HepG2 (cell line): ENCODE measurements around the gene AFDN. TPM values are rescaled to one million over a fixed set of nuclear protein-coding genes. Genes with fewer than 3 reads are reported as not detected.
A peak's percentile ranks its signal among the peaks of the same experiment; 100 is the strongest.

Experiments used
- AGO1 ChIP-seq: fragments of 200-400 bp; formaldehyde crosslinking; IDR thresholded peaks from 2 replicates; pipeline ENCODE4 v1.6.1; 2017; ENCODE audit warnings: mild to moderate bottlenecking, low read depth, low read length, moderate library complexity; ENCODE audit not compliant: poor library complexity, severe bottlenecking
- CENPX ChIP-seq: sonication (generic); formaldehyde crosslinking; IDR thresholded peaks from 2 replicates; pipeline ENCODE4 v1.9.0; 2021; ENCODE audit warnings: mild to moderate bottlenecking, missing genetic modification reagents, moderate library complexity
- CHCHD3 ChIP-seq: sonication (generic); formaldehyde crosslinking; IDR thresholded peaks from 2 replicates; pipeline ENCODE4 v1.8.0; 2022; ENCODE audit warnings: mild to moderate bottlenecking, missing genetic modification reagents, moderate library complexity
- CHD4 ChIP-seq: fragments of 200-600 bp; sonication (generic); IDR thresholded peaks from 2 replicates; pipeline ENCODE4 v1.7.0; 2017; ENCODE audit warnings: mild to moderate bottlenecking, low read length, borderline replicate concordance
- DNMT1 ChIP-seq: sonication (generic); formaldehyde crosslinking; IDR thresholded peaks from 2 replicates; pipeline ENCODE4 v1.5.1; 2020; ENCODE audit warnings: mild to moderate bottlenecking, missing genetic modification reagents
- DPF2 ChIP-seq: sonication (generic); formaldehyde crosslinking; IDR thresholded peaks from 2 replicates; pipeline ENCODE4 v1.4.0; 2020; ENCODE audit warnings: mild to moderate bottlenecking, low read depth, missing genetic modification reagents, borderline replicate concordance
- ETV6 ChIP-seq: sonication (generic); formaldehyde crosslinking; conservative IDR thresholded peaks from 2 replicates; pipeline ENCODE4 v1.4.0; 2020; ENCODE audit warnings: missing genetic modification reagents
- HOXA3 ChIP-seq: sonication (generic); formaldehyde crosslinking; IDR thresholded peaks from 2 replicates; pipeline ENCODE4 v1.5.0; 2020; ENCODE audit warnings: missing genetic modification reagents
- JARID2 ChIP-seq: sonication (generic); formaldehyde crosslinking; IDR thresholded peaks from 2 replicates; pipeline ENCODE4 v1.8.1; 2023; ENCODE audit warnings: missing genetic modification reagents, inconsistent platforms; ENCODE audit not compliant: insufficient replicate concordance
- KLF12 ChIP-seq: sonication (generic); formaldehyde crosslinking; IDR thresholded peaks from 2 replicates; pipeline ENCODE4 v1.4.0; 2020; ENCODE audit warnings: missing genetic modification reagents, borderline replicate concordance
- PCBP1 ChIP-seq: fragments of 200-400 bp; formaldehyde crosslinking; IDR thresholded peaks from 2 replicates; pipeline ENCODE4 v1.6.1; 2017; ENCODE audit warnings: mild to moderate bottlenecking, low read depth, low read length, borderline replicate concordance
- PRMT3 ChIP-seq: sonication (generic); formaldehyde crosslinking; IDR thresholded peaks from 2 replicates; pipeline ENCODE4 v1.8.1; 2022; ENCODE audit warnings: low read depth, mild to moderate bottlenecking, moderate library complexity, missing genetic modification reagents, borderline replicate concordance
- RELA ChIP-seq: sonication (generic); formaldehyde crosslinking; IDR thresholded peaks from 2 replicates; pipeline ENCODE4 v1.4.0; 2020; ENCODE audit warnings: missing genetic modification reagents
- RORA ChIP-seq: sonication (generic); formaldehyde crosslinking; IDR thresholded peaks from 2 replicates; pipeline ENCODE4 v1.5.0; 2020; ENCODE audit warnings: mild to moderate bottlenecking, missing genetic modification reagents, moderate library complexity
- SMYD3 ChIP-seq: sonication (generic); formaldehyde crosslinking; IDR thresholded peaks from 2 replicates; pipeline ENCODE4 v1.8.1; 2023; ENCODE audit warnings: mild to moderate bottlenecking, missing genetic modification reagents
- SP1 ChIP-seq, 2 experiments: fragments of 450-650 bp in 1 of 2; sonication (generic) in 1 of 2; formaldehyde crosslinking in 1 of 2; IDR thresholded peaks; 2 replicates each; pipeline versions ENCODE4 v1.4.0 to v1.6.1; 2016 to 2020; ENCODE audit warnings: missing genetic modification reagents in 1 of 2
- STAG1 ChIP-seq: sonication (generic); formaldehyde crosslinking; IDR thresholded peaks from 2 replicates; pipeline ENCODE4 v1.4.0; 2020; ENCODE audit warnings: missing genetic modification reagents
- ZC3H13 ChIP-seq: sonication (generic); formaldehyde crosslinking; IDR thresholded peaks from 2 replicates; pipeline ENCODE4 v1.8.1; 2023; ENCODE audit warnings: mild to moderate bottlenecking, missing genetic modification reagents, moderate library complexity
- ZFYVE20 ChIP-seq: sonication (generic); formaldehyde crosslinking; IDR thresholded peaks from 2 replicates; pipeline ENCODE4 v1.8.0; 2023; ENCODE audit warnings: low read depth, mild to moderate bottlenecking, moderate library complexity, missing genetic modification reagents, borderline replicate concordance
- ZMAT3 ChIP-seq: sonication (generic); formaldehyde crosslinking; conservative IDR thresholded peaks from 2 replicates; pipeline ENCODE4 v1.7.0; 2021; ENCODE audit warnings: missing genetic modification reagents
- ZNF331 ChIP-seq: sonication (generic); formaldehyde crosslinking; IDR thresholded peaks from 2 replicates; pipeline ENCODE4 v1.4.0; 2020; ENCODE audit warnings: missing genetic modification reagents
- ZNF430 ChIP-seq: sonication (generic); formaldehyde crosslinking; IDR thresholded peaks from 2 replicates; pipeline ENCODE4 v1.9.0; 2021; ENCODE audit warnings: mild to moderate bottlenecking, missing genetic modification reagents
- ZNF460 ChIP-seq: sonication (generic); formaldehyde crosslinking; IDR thresholded peaks from 2 replicates; pipeline ENCODE4 v1.5.1; 2020; ENCODE audit warnings: missing genetic modification reagents, mild to moderate bottlenecking, borderline replicate concordance
- ZNF780A ChIP-seq: sonication (generic); formaldehyde crosslinking; IDR thresholded peaks from 2 replicates; pipeline ENCODE4 v1.8.0; 2022; ENCODE audit warnings: mild to moderate bottlenecking, missing genetic modification reagents, moderate library complexity
- ZSCAN30 ChIP-seq: sonication (generic); formaldehyde crosslinking; IDR thresholded peaks from 2 replicates; pipeline ENCODE4 v1.5.0; 2020; ENCODE audit warnings: mild to moderate bottlenecking, missing genetic modification reagents
- polyA plus RNA-seq, 8 experiments: library from polyadenylated mRNA; depleted of rRNA in 3 of 8; stranded (reverse) in 7 of 8; unstranded in 1 of 8; fragments of >200 nt; fragmentation: Illumina TruSeq in 4 of 8; extraction: Trizol in 4 of 8; gene quantifications; 2 replicates each; pipeline versions ENCODE4 v1.2.1 to v1.2.3, GENCODE V29; 2011 to 2016; ENCODE audit warnings: low read depth in 4 of 8, missing spikeins in 1 of 8, mixed read lengths in 1 of 8; ENCODE audit not compliant: insufficient read depth in 1 of 8
- total RNA-seq, 5 experiments: library from RNA; depleted of rRNA; stranded (reverse); fragments of >200 nt; fragmentation: Illumina TruSeq; extraction: Trizol; gene quantifications; 2 replicates each; pipeline ENCODE4 v1.2.3, GENCODE V29; 2016; ENCODE audit warnings: low read depth in 1 of 5
- TF ChIP-seq, protein P1 (sequence below): sonication (generic); formaldehyde crosslinking; IDR thresholded peaks from 2 replicates; pipeline ENCODE4 v1.8.1; 2023; ENCODE audit warnings: missing genetic modification reagents, inconsistent platforms, borderline replicate concordance
- TF ChIP-seq, protein P2 (sequence below): sonication (generic); formaldehyde crosslinking; IDR thresholded peaks from 2 replicates; pipeline ENCODE4 v1.8.0; 2022; ENCODE audit warnings: low read depth, missing genetic modification reagents
- TF ChIP-seq, protein P3 (sequence below): sonication (generic); formaldehyde crosslinking; conservative IDR thresholded peaks from 2 replicates; pipeline ENCODE4 v1.4.0; 2020; ENCODE audit warnings: missing genetic modification reagents

The AFDN gene
- total and polyA plus RNA-seq, 2 of the 13 experiments (the other 11 are each of a cell fraction or from before 2014, with no cell fraction given): 136 to 151 TPM

DNA sequence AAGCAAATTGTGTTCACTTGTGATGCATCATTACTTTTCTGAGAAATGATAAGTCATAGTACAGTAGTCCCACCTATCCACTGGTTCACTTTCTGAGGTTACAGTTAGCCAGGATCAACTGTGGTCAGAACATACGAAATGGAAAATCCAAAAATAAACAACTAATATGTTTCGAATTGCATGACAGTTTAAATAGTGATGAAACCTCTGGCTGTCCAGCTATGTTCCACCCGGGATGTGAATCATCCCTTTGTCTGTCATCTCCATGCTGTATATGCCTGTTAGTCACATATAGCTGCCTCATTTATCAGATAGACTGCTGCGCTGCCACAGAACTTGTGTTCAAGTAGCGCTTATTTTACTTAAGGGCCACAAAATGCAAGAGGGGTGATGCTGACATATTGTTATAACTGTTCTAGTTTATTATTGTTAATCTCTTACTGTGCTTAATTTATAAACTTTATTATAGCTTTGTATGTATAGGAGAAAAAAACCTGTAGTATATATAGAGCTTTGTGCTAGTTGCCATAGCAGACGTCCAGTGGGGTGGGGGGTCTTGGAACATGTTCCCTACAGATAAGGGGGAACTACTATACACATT, 29.2 kb downstream of the AFDN start (continued):
- TF ChIP-seq, protein P1, sequence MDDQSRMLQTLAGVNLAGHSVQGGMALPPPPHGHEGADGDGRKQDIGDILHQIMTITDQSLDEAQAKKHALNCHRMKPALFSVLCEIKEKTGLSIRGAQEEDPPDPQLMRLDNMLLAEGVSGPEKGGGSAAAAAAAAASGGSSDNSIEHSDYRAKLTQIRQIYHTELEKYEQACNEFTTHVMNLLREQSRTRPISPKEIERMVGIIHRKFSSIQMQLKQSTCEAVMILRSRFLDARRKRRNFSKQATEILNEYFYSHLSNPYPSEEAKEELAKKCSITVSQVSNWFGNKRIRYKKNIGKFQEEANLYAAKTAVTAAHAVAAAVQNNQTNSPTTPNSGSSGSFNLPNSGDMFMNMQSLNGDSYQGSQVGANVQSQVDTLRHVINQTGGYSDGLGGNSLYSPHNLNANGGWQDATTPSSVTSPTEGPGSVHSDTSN (CRISPR knock-in tag): no peak
- no peak for TF ChIP-seq DPF2 (CRISPR knock-in tag)
- no peak for TF ChIP-seq ZC3H13
- 0 out of 2 replicates have a peak, but pooled peaks have one; percentile 11 for TF ChIP-seq CHD4
- TF ChIP-seq ZNF780A (CRISPR knock-in tag): no peak
- TF ChIP-seq ZNF331 (CRISPR knock-in tag): peak; percentile 59; the same call in 1 of the 2 replicates
- no peak for TF ChIP-seq CENPX (CRISPR knock-in tag)
- no peak for TF ChIP-seq SP1 (IDR thresholded peaks at IDR 0.05)
- no peak for TF ChIP-seq SP1 (CRISPR knock-in tag; IDR thresholded peaks at IDR 0.05)
- TF ChIP-seq, protein P2, sequence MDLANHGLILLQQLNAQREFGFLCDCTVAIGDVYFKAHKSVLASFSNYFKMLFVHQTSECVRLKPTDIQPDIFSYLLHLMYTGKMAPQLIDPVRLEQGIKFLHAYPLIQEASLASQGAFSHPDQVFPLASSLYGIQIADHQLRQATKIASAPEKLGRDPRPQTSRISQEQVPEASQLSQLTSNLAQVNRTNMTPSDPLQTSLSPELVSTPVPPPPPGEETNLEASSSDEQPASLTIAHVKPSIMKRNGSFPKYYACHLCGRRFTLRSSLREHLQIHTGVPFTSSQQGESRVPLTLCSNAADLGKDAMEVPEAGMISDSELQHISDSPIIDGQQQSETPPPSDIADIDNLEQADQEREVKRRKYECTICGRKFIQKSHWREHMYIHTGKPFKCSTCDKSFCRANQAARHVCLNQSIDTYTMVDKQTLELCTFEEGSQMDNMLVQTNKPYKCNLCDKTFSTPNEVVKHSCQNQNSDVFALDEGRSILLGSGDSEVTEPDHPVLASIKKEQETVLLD (CRISPR knock-in tag): no peak
- TF ChIP-seq ZNF430 (CRISPR knock-in tag): no peak
- no peak for TF ChIP-seq HOXA3 (CRISPR knock-in tag)
- no peak for TF ChIP-seq ZSCAN30 (CRISPR knock-in tag)
- TF ChIP-seq, protein P3, sequence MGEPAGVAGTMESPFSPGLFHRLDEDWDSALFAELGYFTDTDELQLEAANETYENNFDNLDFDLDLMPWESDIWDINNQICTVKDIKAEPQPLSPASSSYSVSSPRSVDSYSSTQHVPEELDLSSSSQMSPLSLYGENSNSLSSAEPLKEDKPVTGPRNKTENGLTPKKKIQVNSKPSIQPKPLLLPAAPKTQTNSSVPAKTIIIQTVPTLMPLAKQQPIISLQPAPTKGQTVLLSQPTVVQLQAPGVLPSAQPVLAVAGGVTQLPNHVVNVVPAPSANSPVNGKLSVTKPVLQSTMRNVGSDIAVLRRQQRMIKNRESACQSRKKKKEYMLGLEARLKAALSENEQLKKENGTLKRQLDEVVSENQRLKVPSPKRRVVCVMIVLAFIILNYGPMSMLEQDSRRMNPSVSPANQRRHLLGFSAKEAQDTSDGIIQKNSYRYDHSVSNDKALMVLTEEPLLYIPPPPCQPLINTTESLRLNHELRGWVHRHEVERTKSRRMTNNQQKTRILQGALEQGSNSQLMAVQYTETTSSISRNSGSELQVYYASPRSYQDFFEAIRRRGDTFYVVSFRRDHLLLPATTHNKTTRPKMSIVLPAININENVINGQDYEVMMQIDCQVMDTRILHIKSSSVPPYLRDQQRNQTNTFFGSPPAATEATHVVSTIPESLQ (CRISPR knock-in tag): no peak
- TF ChIP-seq STAG1 (CRISPR knock-in tag): no peak
- no peak for TF ChIP-seq RELA (CRISPR knock-in tag)
- TF ChIP-seq ZFYVE20 (CRISPR knock-in tag): no peak
- TF ChIP-seq SMYD3 (CRISPR knock-in tag): no peak
- no peak for TF ChIP-seq CHCHD3 (CRISPR knock-in tag)
- no peak for TF ChIP-seq ZNF460 (CRISPR knock-in tag)
- no peak for TF ChIP-seq RORA (CRISPR knock-in tag)
- no peak for TF ChIP-seq AGO1
- TF ChIP-seq PCBP1: no peak
- TF ChIP-seq ZMAT3 (CRISPR knock-in tag): no peak
- TF ChIP-seq ETV6: no peak
- no peak for TF ChIP-seq KLF12 (CRISPR knock-in tag)
- TF ChIP-seq PRMT3 (CRISPR knock-in tag): no peak
- no peak for TF ChIP-seq DNMT1 (CRISPR knock-in tag)
- TF ChIP-seq JARID2 (CRISPR knock-in tag): no peak
